K562 (cell line): ENCODE measurements around the gene COL15A1. TPM values are rescaled to one million over a fixed set of nuclear protein-coding genes. Genes with fewer than 3 reads are reported as not detected.

Experiments
- ARHGAP35 ChIP-seq: fragments of 450-650 bp; IDR thresholded peaks from 2 replicates; pipeline ENCODE4 v1.6.1; 2018; ENCODE audit not compliant: partially characterized antibody
- CREB3L1 ChIP-seq: fragments of 450-650 bp; IDR thresholded peaks from 2 replicates; pipeline ENCODE4 v1.6.1; 2014; ENCODE audit warnings: low read depth, mild to moderate bottlenecking, moderate library complexity, borderline replicate concordance
- DIDO1 ChIP-seq: fragments of 450-650 bp; IDR thresholded peaks from 2 replicates; pipeline ENCODE4 v1.6.1; 2016; ENCODE audit warnings: low read depth, missing biosample characterization, missing genetic modification characterization
- HDAC2 ChIP-seq: fragments of 450-650 bp; IDR thresholded peaks from 2 replicates; pipeline ENCODE4 v1.6.1; 2016; ENCODE audit warnings: mild to moderate bottlenecking
- NCOA6 ChIP-seq: fragments of 450-650 bp; IDR thresholded peaks from 2 replicates; pipeline ENCODE4 v1.6.1; 2017; ENCODE audit warnings: mild to moderate bottlenecking
- NUFIP1 ChIP-seq: fragments of 450-650 bp; IDR thresholded peaks from 2 replicates; pipeline ENCODE4 v1.6.1; 2018; ENCODE audit not compliant: partially characterized antibody
- PYGO2 ChIP-seq: fragments of 450-650 bp; IDR thresholded peaks from 2 replicates; pipeline ENCODE4 v1.6.1; 2016; ENCODE audit warnings: mild to moderate bottlenecking, missing genetic modification characterization, moderate library complexity, missing compliant biosample characterization
- RBFOX2 ChIP-seq: fragments of 200-400 bp; formaldehyde crosslinking; IDR thresholded peaks from 2 replicates; pipeline ENCODE4 v1.6.1; 2017; ENCODE audit warnings: low read depth, mild to moderate bottlenecking, low read length, moderate library complexity
- TGIF2 ChIP-seq: sonication (generic); formaldehyde crosslinking; IDR thresholded peaks from 2 replicates; pipeline ENCODE4 v1.8.1; 2022; ENCODE audit warnings: mild to moderate bottlenecking, missing genetic modification reagents, moderate library complexity
- ZNF518B ChIP-seq: fragments of 250-450 bp; sonication (Bioruptor Pico); IDR thresholded peaks from 2 replicates; pipeline ENCODE4 v1.5.0; 2021; ENCODE audit warnings: mild to moderate bottlenecking, moderate library complexity
- ZNF655 ChIP-seq: fragments of 250-450 bp; sonication (Bioruptor Pico); IDR thresholded peaks from 2 replicates; pipeline ENCODE4 v1.5.0; 2021
- polyA plus RNA-seq, 8 experiments: library from polyadenylated mRNA; depleted of rRNA in 4 of 8; stranded (reverse) in 5 of 8; unstranded in 3 of 8; fragments of >200 nt; fragmentation: Nextera tagmentation in 2 of 8; fragmentation: Illumina TruSeq in 1 of 8; extraction: Ambion mirVana in 2 of 8; extraction: Trizol in 1 of 8; gene quantifications; 2 replicates each; pipeline versions ENCODE4 v1.2.1 to v1.2.3, GENCODE V29; 2011 to 2014; ENCODE audit warnings: inconsistent platforms in 1 of 8, missing spikeins in 1 of 8
- total RNA-seq, 7 experiments: library from RNA; depleted of rRNA in 6 of 7; stranded (reverse); fragments of >200 nt in 6 of 7; fragmentation: Illumina TruSeq in 2 of 7; extraction: Trizol in 2 of 7; gene quantifications; 2 replicates each; pipeline versions ENCODE4 v1.2.1 to v1.2.3, GENCODE V29; 2011 to 2021; ENCODE audit warnings: low replicate concordance in 1 of 7
- TF ChIP-seq, protein P1 (sequence below), 3 experiments: IDR thresholded peaks in 2 of 3; conservative IDR thresholded peaks in 1 of 3; 2 replicates each; pipeline ENCODE4 v1.5.1; 2011 to 2012; ENCODE audit warnings: low read length in 3 of 3, mild to moderate bottlenecking in 3 of 3, control low read depth in 2 of 3, improper control_type of control experiment in 1 of 3, inconsistent platforms in 1 of 3, low read depth in 1 of 3, mixed read lengths in 1 of 3, moderate library complexity in 1 of 3; ENCODE audit not compliant: insufficient read depth in 2 of 3
- TF ChIP-seq, protein P2 (sequence below): fragments of 150-350 bp; conservative IDR thresholded peaks from 2 replicates; pipeline ENCODE4 v1.6.1; 2014; ENCODE audit warnings: low read length

The COL15A1 gene
- total and polyA plus RNA-seq, 9 of the 15 experiments (the other 6 are each of a cell fraction or from before 2014, with no cell fraction given) = 0.46 to 5.1 (median 2.6) TPM

DNA sequence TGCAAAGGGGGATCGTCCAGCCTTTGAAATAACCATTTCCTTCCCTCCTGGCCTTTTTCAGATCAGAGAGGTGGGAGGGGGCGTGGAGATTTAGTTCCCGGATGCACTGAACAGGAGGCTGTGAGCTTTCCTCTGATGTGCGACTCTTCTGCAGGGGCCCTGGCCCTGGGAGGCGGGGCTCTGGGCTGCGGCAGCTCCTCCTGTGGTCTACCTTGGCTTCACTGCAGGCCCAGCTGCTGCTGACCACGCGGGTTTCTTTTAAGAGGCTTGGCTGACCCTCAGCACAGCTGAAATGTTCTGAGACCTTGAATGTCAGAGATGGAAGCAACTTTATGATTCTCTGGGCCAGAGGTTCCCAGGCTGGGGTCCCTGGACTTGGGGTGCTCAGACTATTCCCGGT, 27.0 kb upstream of the COL15A1 start (continued):
- 0 out of 2 replicates have a peak, but pooled peaks have one; percentile 16 for TF ChIP-seq CREB3L1
- no peak for TF ChIP-seq NCOA6
- TF ChIP-seq, protein P1, sequence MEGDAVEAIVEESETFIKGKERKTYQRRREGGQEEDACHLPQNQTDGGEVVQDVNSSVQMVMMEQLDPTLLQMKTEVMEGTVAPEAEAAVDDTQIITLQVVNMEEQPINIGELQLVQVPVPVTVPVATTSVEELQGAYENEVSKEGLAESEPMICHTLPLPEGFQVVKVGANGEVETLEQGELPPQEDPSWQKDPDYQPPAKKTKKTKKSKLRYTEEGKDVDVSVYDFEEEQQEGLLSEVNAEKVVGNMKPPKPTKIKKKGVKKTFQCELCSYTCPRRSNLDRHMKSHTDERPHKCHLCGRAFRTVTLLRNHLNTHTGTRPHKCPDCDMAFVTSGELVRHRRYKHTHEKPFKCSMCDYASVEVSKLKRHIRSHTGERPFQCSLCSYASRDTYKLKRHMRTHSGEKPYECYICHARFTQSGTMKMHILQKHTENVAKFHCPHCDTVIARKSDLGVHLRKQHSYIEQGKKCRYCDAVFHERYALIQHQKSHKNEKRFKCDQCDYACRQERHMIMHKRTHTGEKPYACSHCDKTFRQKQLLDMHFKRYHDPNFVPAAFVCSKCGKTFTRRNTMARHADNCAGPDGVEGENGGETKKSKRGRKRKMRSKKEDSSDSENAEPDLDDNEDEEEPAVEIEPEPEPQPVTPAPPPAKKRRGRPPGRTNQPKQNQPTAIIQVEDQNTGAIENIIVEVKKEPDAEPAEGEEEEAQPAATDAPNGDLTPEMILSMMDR (IDR thresholded peaks at IDR 0.05 in 2 of 3, conservative IDR thresholded peaks at IDR 0.05 in 1 of 3; ENCODE audit: insufficient read depth in 2 of 3, low read depth in 1 of 3, low read length in 3 of 3) = peak; percentile 15 to 25 (median 23); a peak in 1 of 6 replicates
- TF ChIP-seq NUFIP1 = no peak
- no peak for TF ChIP-seq TGIF2
- TF ChIP-seq PYGO2 (tag) = no peak
- TF ChIP-seq DIDO1 = no peak
- TF ChIP-seq ZNF655 = no peak
- peak; percentile 68 for TF ChIP-seq RBFOX2
- TF ChIP-seq ARHGAP35 = no peak
- TF ChIP-seq HDAC2 = no peak
- TF ChIP-seq ZNF518B (CRISPR knock-in tag) = no peak
- TF ChIP-seq, protein P2, sequence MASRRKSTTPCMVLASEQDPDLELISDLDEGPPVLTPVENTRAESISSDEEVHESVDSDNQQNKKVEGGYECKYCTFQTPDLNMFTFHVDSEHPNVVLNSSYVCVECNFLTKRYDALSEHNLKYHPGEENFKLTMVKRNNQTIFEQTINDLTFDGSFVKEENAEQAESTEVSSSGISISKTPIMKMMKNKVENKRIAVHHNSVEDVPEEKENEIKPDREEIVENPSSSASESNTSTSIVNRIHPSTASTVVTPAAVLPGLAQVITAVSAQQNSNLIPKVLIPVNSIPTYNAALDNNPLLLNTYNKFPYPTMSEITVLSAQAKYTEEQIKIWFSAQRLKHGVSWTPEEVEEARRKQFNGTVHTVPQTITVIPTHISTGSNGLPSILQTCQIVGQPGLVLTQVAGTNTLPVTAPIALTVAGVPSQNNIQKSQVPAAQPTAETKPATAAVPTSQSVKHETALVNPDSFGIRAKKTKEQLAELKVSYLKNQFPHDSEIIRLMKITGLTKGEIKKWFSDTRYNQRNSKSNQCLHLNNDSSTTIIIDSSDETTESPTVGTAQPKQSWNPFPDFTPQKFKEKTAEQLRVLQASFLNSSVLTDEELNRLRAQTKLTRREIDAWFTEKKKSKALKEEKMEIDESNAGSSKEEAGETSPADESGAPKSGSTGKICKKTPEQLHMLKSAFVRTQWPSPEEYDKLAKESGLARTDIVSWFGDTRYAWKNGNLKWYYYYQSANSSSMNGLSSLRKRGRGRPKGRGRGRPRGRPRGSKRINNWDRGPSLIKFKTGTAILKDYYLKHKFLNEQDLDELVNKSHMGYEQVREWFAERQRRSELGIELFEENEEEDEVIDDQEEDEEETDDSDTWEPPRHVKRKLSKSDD = no peak
